Lower leg skin (tissue), 3 donors: Measurements from ENCODE around the gene FTO.

Experiments
- CTCF ChIP-seq, 3 donors: fragments of 450-650 bp; IDR thresholded peaks; one replicate each; pipeline ENCODE4 v1.5.1; 2016; ENCODE audit warnings: antibody characterized with exemption in 3 of 3, mild to moderate bottlenecking in 3 of 3, moderate library complexity in 2 of 3
- POLR2A ChIP-seq, 2 donors: fragments of 450-650 bp; IDR thresholded peaks; one replicate each; pipeline ENCODE4 v1.6.1; 2016 to 2017; ENCODE audit warnings: antibody characterized with exemption in 2 of 2, mild to moderate bottlenecking in 1 of 2, moderate library complexity in 1 of 2

GRCh38 chr16:54040480-54040879 lies 336.5 kb downstream of the FTO start:
- TF ChIP-seq POLR2A (IDR thresholded peaks at IDR 0.05) (no peak), CTCF (IDR thresholded peaks at IDR 0.05) (no peak)
